IMR-90 (cell line): Measurements from ENCODE around the gene XPO4. TPM values are rescaled to one million over a fixed set of nuclear protein-coding genes. Genes with fewer than 3 reads are reported as not detected.

Source experiments
- ATAC-seq: fragments of 200-7000 bp; cut with Tn5 transposase; 2 replicates; pipeline ENCODE4 v1.9.1; 2020; ENCODE audit warnings: low read depth, mild to moderate bottlenecking, moderate library complexity
- BruUV-seq: library from RNA; stranded (reverse); fragments of 400-500 nt; replicated peaks from 2 replicates; lab custom pipeline; 2021; lab: Mats Ljungman, UMichigan
- CTCF ChIA-PET: fragments of 300-600 bp; formaldehyde crosslinking; extraction: SDS; loops from one replicate; lab custom pipeline; 2021; ENCODE audit warnings: antibody characterized with exemption; lab: Yijun Ruan, JAX
- POLR2A ChIA-PET: fragments of 300-600 bp; sonication (Branson Sonifier 250); formaldehyde crosslinking; loops from one replicate; lab custom pipeline; 2022; ENCODE audit warnings: antibody characterized with exemption; ENCODE audit not compliant: unreplicated experiment; lab: Charles Lee
- DNase-seq: peaks from one replicate; pipeline ENCODE4 v3.0.0; 2013
- H2AFZ ChIP-seq: replicated peaks from 2 replicates; pipeline ENCODE3; 2013; ENCODE audit warnings: low read length, mild to moderate bottlenecking; ENCODE audit not compliant: poor library complexity
- H2AK5ac ChIP-seq: 2 replicates; pipeline ENCODE4 v1.6.1; 2013; ENCODE audit warnings: low read depth, low read length, inconsistent platforms
- H2AK9ac ChIP-seq: replicated peaks from 2 replicates; pipeline ENCODE3; 2013; ENCODE audit warnings: mild to moderate bottlenecking, low read depth, low read length, moderate library complexity; ENCODE audit not compliant: poor library complexity
- H2BK120ac ChIP-seq: 2 replicates; pipeline ENCODE4 v1.6.1; 2013; ENCODE audit warnings: low read depth, low read length, inconsistent platforms
- H2BK15ac ChIP-seq: 3 replicates; pipeline ENCODE4 v1.6.1; 2013; ENCODE audit warnings: low read depth, low read length, inconsistent platforms
- H2BK20ac ChIP-seq: 2 replicates; pipeline ENCODE4 v1.6.1; 2013; ENCODE audit warnings: low read depth, mild to moderate bottlenecking, inconsistent platforms, low read length, moderate library complexity
- H2BK5ac ChIP-seq: 2 replicates; pipeline ENCODE4 v1.6.1; 2013; ENCODE audit warnings: mild to moderate bottlenecking, low read depth, low read length, inconsistent platforms; ENCODE audit not compliant: poor library complexity, severe bottlenecking
- H3K14ac ChIP-seq: replicated peaks from 2 replicates; pipeline ENCODE4 v1.6.1; 2013; ENCODE audit warnings: low read depth, low read length, inconsistent platforms
- H3K18ac ChIP-seq: 2 replicates; pipeline ENCODE4 v1.6.1; 2013; ENCODE audit warnings: low read depth, low read length, control low read depth
- H3K23ac ChIP-seq: 2 replicates; pipeline ENCODE4 v1.6.1; 2013; ENCODE audit warnings: low read depth, low read length, inconsistent platforms
- H3K27ac ChIP-seq: 2 replicates; pipeline ENCODE4 v1.5.1; 2013; ENCODE audit warnings: mild to moderate bottlenecking, control low read depth, low read length; ENCODE audit not compliant: insufficient read depth
- H3K27me3 ChIP-seq: 2 replicates; pipeline ENCODE4 v1.6.1; 2013; ENCODE audit warnings: low read length; ENCODE audit not compliant: control insufficient read depth, insufficient read depth
- H3K36me3 ChIP-seq: 2 replicates; pipeline ENCODE4 v1.6.1; 2013; ENCODE audit warnings: low read length, mixed read lengths; ENCODE audit not compliant: control insufficient read depth, insufficient read depth
- H3K4ac ChIP-seq: 2 replicates; pipeline ENCODE4 v1.6.1; 2013; ENCODE audit warnings: low read depth, low read length, inconsistent platforms
- H3K4me1 ChIP-seq: 2 replicates; pipeline ENCODE4 v1.6.1; 2013; ENCODE audit warnings: low read length, mixed read lengths; ENCODE audit not compliant: control insufficient read depth, insufficient read depth
- H3K4me2 ChIP-seq: 2 replicates; pipeline ENCODE4 v1.6.1; 2013; ENCODE audit warnings: low read depth, mild to moderate bottlenecking, control low read depth, low read length, moderate library complexity
- H3K4me3 ChIP-seq: 2 replicates; pipeline ENCODE4 v1.5.1; 2013; ENCODE audit warnings: low read depth, mild to moderate bottlenecking, control low read depth, low read length, moderate library complexity; ENCODE audit not compliant: insufficient read depth
- H3K56ac ChIP-seq: 2 replicates; pipeline ENCODE4 v1.6.1; 2013; ENCODE audit warnings: low read length, inconsistent platforms; ENCODE audit not compliant: insufficient read depth; ENCODE audit errors: extremely low read depth
- H3K79me1 ChIP-seq, 2 experiments: 2 replicates each; pipeline ENCODE4 v1.6.1; 2013; ENCODE audit warnings: low read length in 2 of 2, inconsistent platforms in 1 of 2, low read depth in 1 of 2
- H3K9ac ChIP-seq: 2 replicates; pipeline ENCODE4 v1.6.1; 2013; ENCODE audit warnings: low read depth, low read length, control low read depth
- H3K9me1 ChIP-seq: 2 replicates; pipeline ENCODE4 v1.6.1; 2013; ENCODE audit warnings: low read length, inconsistent platforms; ENCODE audit not compliant: insufficient read depth
- H3K9me3 ChIP-seq: 2 replicates; pipeline ENCODE4 v1.6.1; 2013; ENCODE audit warnings: low read length; ENCODE audit not compliant: control insufficient read depth, insufficient read depth
- H4K20me1 ChIP-seq: 2 replicates; pipeline ENCODE4 v1.6.1; 2013; ENCODE audit warnings: low read length, inconsistent platforms; ENCODE audit not compliant: insufficient read depth
- H4K5ac ChIP-seq: 2 replicates; pipeline ENCODE4 v1.6.1; 2013; ENCODE audit warnings: mild to moderate bottlenecking, low read depth, low read length, control low read depth
- H4K8ac ChIP-seq, 2 experiments: 2 replicates each; pipeline ENCODE4 v1.6.1; 2013; ENCODE audit warnings: low read depth in 2 of 2, low read length in 2 of 2, control low read depth in 1 of 2, inconsistent platforms in 1 of 2
- H4K91ac ChIP-seq: 2 replicates; pipeline ENCODE4 v1.6.1; 2013; ENCODE audit warnings: low read depth, low read length, inconsistent platforms; ENCODE audit not compliant: insufficient read depth
- BHLHE40 ChIP-seq: fragments of 150-350 bp; IDR thresholded peaks from 2 replicates; pipeline ENCODE4 v1.6.1; 2016; ENCODE audit warnings: mild to moderate bottlenecking, low read depth, low read length
- CEBPB ChIP-seq: IDR thresholded peaks from 2 replicates; pipeline ENCODE4 v1.6.1; 2012; ENCODE audit warnings: low read depth, low read length, improper control_type of control experiment
- CHD1 ChIP-seq: IDR thresholded peaks from 2 replicates; pipeline ENCODE4 v1.6.1; 2012; ENCODE audit warnings: low read depth, low read length, improper control_type of control experiment
- FOS ChIP-seq: fragments of 150-350 bp; IDR thresholded peaks from 2 replicates; pipeline ENCODE4 v1.6.1; 2016; ENCODE audit warnings: low read depth, low read length
- MAZ ChIP-seq: IDR thresholded peaks from 2 replicates; pipeline ENCODE4 v1.6.1; 2012; ENCODE audit warnings: low read depth, mild to moderate bottlenecking, low read length, improper control_type of control experiment, moderate library complexity, borderline replicate concordance
- MXI1 ChIP-seq: IDR thresholded peaks from 2 replicates; pipeline ENCODE4 v1.6.1; 2012; ENCODE audit warnings: low read depth, mild to moderate bottlenecking, low read length, moderate library complexity, borderline replicate concordance
- NFE2L2 ChIP-seq: fragments of 150-350 bp; IDR thresholded peaks from 2 replicates; pipeline ENCODE4 v1.6.1; 2016; ENCODE audit warnings: low read depth, mild to moderate bottlenecking, low read length
- POLR2A ChIP-seq: IDR thresholded peaks from 2 replicates; pipeline ENCODE4 v1.6.1; 2012; ENCODE audit warnings: mild to moderate bottlenecking, low read depth, low read length
- RAD21 ChIP-seq: IDR thresholded peaks from 2 replicates; pipeline ENCODE4 v1.6.1; 2012; ENCODE audit warnings: low read length, improper control_type of control experiment
- RCOR1 ChIP-seq: IDR thresholded peaks from 2 replicates; pipeline ENCODE4 v1.6.1; 2012; ENCODE audit warnings: mild to moderate bottlenecking, low read length, improper control_type of control experiment; ENCODE audit not compliant: insufficient replicate concordance
- RFX5 ChIP-seq: IDR thresholded peaks from 2 replicates; pipeline ENCODE4 v1.8.0; 2012; ENCODE audit warnings: low read depth, mild to moderate bottlenecking, low read length, moderate library complexity
- SMC3 ChIP-seq: fragments of 150-350 bp; IDR thresholded peaks from 2 replicates; pipeline ENCODE4 v1.6.1; 2016; ENCODE audit warnings: low read depth, mild to moderate bottlenecking, antibody characterized with exemption, low read length, moderate library complexity
- WGBS, 2 experiments: methylation state at CpG; one replicate each; pipeline versions ENCODE4 v1.1.5 to v1.1.7; 2013; ENCODE audit warnings: missing lambda C conversion rate in 2 of 2; ENCODE audit not compliant: insufficient read length in 1 of 2; ENCODE audit errors: extremely low coverage in 2 of 2; 5-methylcytosine and 5-hydroxymethylcytosine counted together
- dilution Hi-C: fragments of 300-500 bp; cut with HindIII; formaldehyde crosslinking; loops from one replicate; pipeline ENCODE4 v1.14.3; 2018; ENCODE audit warnings: low sequenced_read_pairs; ENCODE audit not compliant: unreplicated experiment
- in situ Hi-C: fragments of 300-500 bp; cut with MboI; formaldehyde crosslinking; loops from 3 replicates; pipeline ENCODE4 v1.14.3; 2019; ENCODE audit warnings: low sequenced_read_pairs, inconsistent platforms, mixed read lengths
- intact Hi-C: fragments of 100-400 bp; cut with micrococcal nuclease; formaldehyde crosslinking; loops from 2 replicates; pipeline ENCODE4 v1.10.0; 2022
- polyA plus RNA-seq, 3 experiments: library from polyadenylated mRNA; depleted of rRNA; stranded (reverse); fragments of >200 nt; gene quantifications; 2 replicates each; pipeline ENCODE4 v1.2.3, GENCODE V29; 2012; ENCODE audit warnings: low replicate concordance in 1 of 3
- total RNA-seq: library from RNA; depleted of rRNA; stranded (reverse); fragments of >200 nt; gene quantifications from 2 replicates; pipeline ENCODE4 v1.2.3, GENCODE V29; 2012
- TF ChIP-seq, protein P1 (sequence below): fragments of 150-350 bp; IDR thresholded peaks from 2 replicates; pipeline ENCODE4 v1.6.1; 2017; ENCODE audit warnings: mild to moderate bottlenecking, antibody characterized with exemption, low read length, low read depth
- TF ChIP-seq, protein P2 (sequence below): fragments of 150-350 bp; IDR thresholded peaks from 2 replicates; pipeline ENCODE4 v1.6.1; 2016; ENCODE audit warnings: low read depth, mild to moderate bottlenecking, low read length, moderate library complexity, borderline replicate concordance

XPO4 gene
- total and polyA plus RNA-seq, 2 of the 4 experiments (the other 2 are of a cell fraction): 5.0 to 21.1 TPM

DNA sequence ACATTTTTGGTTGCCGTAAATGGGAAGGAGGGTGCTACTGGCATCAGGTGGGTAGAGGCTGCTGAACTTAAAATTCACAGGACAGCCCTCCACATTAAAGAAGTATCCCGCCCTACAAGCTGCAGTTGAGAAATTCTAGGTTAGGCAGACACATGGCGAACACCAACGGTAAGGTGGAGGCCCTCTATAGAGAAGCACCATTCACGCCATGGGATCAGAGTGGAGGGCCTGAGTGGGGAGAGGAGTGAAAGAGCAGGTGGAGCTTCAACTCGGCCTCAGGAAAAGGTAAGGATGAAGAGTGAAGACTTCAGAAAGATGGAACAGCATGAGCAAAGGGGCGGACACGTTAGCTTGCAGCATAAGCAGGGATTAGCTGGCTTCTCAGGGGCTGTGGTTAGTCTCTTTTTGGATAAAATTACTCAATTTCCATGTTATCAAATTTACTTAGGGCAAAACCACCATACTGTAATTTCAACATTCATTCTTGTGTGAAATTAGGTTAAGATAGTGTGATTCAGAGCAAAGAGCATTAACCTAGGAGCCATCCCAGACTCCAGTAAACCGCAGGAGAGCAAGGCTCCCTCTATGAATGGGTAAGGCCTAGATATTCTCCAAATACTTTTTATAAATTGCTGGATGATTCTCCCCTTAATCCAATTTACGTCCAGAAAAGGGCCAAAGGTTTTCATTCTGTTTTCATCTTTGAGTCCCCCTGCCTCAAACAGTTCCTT lies 130.0 kb downstream of the XPO4 start (continued):
- TF ChIP-seq NFE2L2: no peak
- no peak for TF ChIP-seq SMC3

DNA sequence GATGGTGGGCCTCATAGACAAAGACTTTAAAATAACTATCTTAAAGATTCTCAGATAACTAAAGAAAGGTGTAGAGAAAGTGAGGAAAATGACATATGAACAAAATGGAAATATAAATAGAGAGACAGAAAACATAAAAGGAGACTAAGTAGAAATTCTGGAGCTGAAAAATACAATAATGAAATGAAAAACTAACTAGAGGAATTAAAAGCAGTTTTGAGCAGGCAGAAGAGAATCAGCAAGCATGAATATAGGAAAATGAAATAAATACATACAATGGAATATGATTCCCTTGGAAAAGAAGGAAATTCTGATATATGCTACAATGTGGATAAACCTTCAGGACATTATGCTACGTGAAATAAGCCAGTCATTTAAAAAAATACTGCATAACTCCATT lies 132.7 kb downstream of the XPO4 start:
- Histone ChIP-seq H4K20me1 (no peaks in the 10 kb centered on the region), H3K4ac (no peak overlapping the region), H3K79me1 (peaks cover 12 to 20% of the 10 kb centered on the region in 2 experiments), H3K18ac (no peak overlapping the region), H3K14ac (no peak overlapping the region), H2BK20ac (no peak overlapping the region), H2AK5ac (no peak overlapping the region), H3K9me3 (no peaks in the 10 kb centered on the region), H2AK9ac (no peak overlapping the region), H2BK5ac (no peak overlapping the region), H2BK120ac (no peak overlapping the region), H3K27ac (no peak overlapping the region), H3K27me3 (no peaks in the 10 kb centered on the region), H3K23ac (no peak overlapping the region), H3K4me1 (peaks cover 2% of the 10 kb centered on the region; the same call in 1 of the 2 replicates), H3K9ac (no peak overlapping the region), H2AFZ (no peak overlapping the region), H4K91ac (no peak overlapping the region), H3K9me1 (no peaks in the 10 kb centered on the region; the same call in 1 of the 2 replicates), H2BK15ac (no peak overlapping the region), H3K4me3 (no peak overlapping the region), H3K36me3 (peaks cover 2% of the 10 kb centered on the region; the same call in 1 of the 2 replicates), H4K5ac (no peak overlapping the region), H3K4me2 (no peak overlapping the region), H3K56ac (no peak overlapping the region), H4K8ac (no peak overlapping the region)
- POLR2A ChIA-PET: interaction anchor here (0.6 kb wide), 1 partner anchor 20 kb away, joined by 6 read pairs; no protein-coding TSS in a partner anchor
- in situ Hi-C loops: no loop called here
- WGBS, 2 experiments: no CpG with 5 or more reads among the region's 1 CpG
- no peak for ATAC-seq
- CTCF ChIA-PET: interaction anchor here (0.6 kb wide), 1 partner anchor 57 kb away, joined by 3 read pairs; no protein-coding TSS in a partner anchor
- no TSS peak for BruUV-seq
- no peak for DNase-seq
- dilution Hi-C loops: no loop called here
- intact Hi-C loops: no loop called here
- TF ChIP-seq CEBPB: no peak
- TF ChIP-seq NFE2L2: no peak
- TF ChIP-seq POLR2A: no peak
- TF ChIP-seq RAD21: no peak
- TF ChIP-seq MAZ: no peak
- TF ChIP-seq MXI1: no peak
- TF ChIP-seq RFX5: no peak
- no peak for TF ChIP-seq BHLHE40
- TF ChIP-seq CHD1: no peak
- TF ChIP-seq, protein P1, sequence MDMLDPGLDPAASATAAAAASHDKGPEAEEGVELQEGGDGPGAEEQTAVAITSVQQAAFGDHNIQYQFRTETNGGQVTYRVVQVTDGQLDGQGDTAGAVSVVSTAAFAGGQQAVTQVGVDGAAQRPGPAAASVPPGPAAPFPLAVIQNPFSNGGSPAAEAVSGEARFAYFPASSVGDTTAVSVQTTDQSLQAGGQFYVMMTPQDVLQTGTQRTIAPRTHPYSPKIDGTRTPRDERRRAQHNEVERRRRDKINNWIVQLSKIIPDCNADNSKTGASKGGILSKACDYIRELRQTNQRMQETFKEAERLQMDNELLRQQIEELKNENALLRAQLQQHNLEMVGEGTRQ: no peak
- TF ChIP-seq RCOR1: no peak
- no peak for TF ChIP-seq SMC3
- TF ChIP-seq FOS: no peak
- TF ChIP-seq, protein P2, sequence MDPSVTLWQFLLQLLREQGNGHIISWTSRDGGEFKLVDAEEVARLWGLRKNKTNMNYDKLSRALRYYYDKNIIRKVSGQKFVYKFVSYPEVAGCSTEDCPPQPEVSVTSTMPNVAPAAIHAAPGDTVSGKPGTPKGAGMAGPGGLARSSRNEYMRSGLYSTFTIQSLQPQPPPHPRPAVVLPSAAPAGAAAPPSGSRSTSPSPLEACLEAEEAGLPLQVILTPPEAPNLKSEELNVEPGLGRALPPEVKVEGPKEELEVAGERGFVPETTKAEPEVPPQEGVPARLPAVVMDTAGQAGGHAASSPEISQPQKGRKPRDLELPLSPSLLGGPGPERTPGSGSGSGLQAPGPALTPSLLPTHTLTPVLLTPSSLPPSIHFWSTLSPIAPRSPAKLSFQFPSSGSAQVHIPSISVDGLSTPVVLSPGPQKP: no peak
